ENCODE results near the gene TXNL4B.

- no peak for TF ChIP-seq CTCF (IDR thresholded peaks at IDR 0.05)
- no peak for TF ChIP-seq POLR2A (IDR thresholded peaks at IDR 0.05)
Observed at GRCh38 chr16:72105978-72106377, 12.6 kb upstream of the TXNL4B start.
